ENCODE data around the gene CPNE4.

DNA sequence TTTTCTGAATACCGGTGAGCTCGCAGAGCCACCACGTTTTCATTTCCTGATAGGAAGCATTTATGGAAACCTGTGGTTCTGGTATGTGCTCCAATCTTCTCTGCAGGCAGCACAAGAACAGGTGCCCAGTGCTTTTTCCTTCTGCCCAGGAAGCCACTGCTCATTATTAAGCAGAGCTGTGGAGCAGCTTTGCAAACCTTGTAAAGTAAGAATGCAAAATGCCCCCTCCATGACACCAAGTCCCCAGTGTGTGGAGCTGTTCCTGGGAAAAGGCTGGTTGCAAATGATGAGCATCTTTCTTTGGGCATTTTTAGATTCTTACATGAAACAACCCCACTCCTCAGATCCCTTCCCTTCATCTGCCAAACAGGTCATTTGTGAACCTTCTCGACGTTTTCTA, 466.4 kb downstream of the CPNE4 start:
- TF ChIP-seq, protein P1, sequence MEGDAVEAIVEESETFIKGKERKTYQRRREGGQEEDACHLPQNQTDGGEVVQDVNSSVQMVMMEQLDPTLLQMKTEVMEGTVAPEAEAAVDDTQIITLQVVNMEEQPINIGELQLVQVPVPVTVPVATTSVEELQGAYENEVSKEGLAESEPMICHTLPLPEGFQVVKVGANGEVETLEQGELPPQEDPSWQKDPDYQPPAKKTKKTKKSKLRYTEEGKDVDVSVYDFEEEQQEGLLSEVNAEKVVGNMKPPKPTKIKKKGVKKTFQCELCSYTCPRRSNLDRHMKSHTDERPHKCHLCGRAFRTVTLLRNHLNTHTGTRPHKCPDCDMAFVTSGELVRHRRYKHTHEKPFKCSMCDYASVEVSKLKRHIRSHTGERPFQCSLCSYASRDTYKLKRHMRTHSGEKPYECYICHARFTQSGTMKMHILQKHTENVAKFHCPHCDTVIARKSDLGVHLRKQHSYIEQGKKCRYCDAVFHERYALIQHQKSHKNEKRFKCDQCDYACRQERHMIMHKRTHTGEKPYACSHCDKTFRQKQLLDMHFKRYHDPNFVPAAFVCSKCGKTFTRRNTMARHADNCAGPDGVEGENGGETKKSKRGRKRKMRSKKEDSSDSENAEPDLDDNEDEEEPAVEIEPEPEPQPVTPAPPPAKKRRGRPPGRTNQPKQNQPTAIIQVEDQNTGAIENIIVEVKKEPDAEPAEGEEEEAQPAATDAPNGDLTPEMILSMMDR (IDR thresholded peaks at IDR 0.05): no peak
- TF ChIP-seq POLR2AphosphoS5 (IDR thresholded peaks at IDR 0.05) (no peak), POLR2A (IDR thresholded peaks at IDR 0.05) (no peak)

Data from stomach (tissue), 4 donors.